ENCODE data around the gene LIPC. TPM values are rescaled to one million over a fixed set of nuclear protein-coding genes. Genes with fewer than 3 reads are reported as not detected.
A peak's percentile ranks its signal among the peaks of the same experiment; 100 is the strongest.

The LIPC gene
- total and polyA plus RNA-seq, 9 of the 15 experiments (the other 6 are each of a cell fraction or from before 2014, with no cell fraction given): 0.07 to 0.41 (median 0.11) TPM; not detected in 2

GRCh38 chr15:58515807-58516206 is 84.0 kb downstream of the LIPC start (continued):
- TF ChIP-seq ZNF592 (IDR thresholded peaks at IDR 0.05): peak; percentile 82
- TF ChIP-seq ZC3H11A (IDR thresholded peaks at IDR 0.05; ENCODE audit: low read depth, low read length): no peak
- no peak for TF ChIP-seq FIP1L1 (IDR thresholded peaks at IDR 0.05; ENCODE audit: low read depth, low read length, poor library complexity, severe bottlenecking)
- TF ChIP-seq ZNF699 (CRISPR knock-in tag; IDR thresholded peaks at IDR 0.05; ENCODE audit: insufficient replicate concordance): no peak
- TF ChIP-seq JUNB (CRISPR knock-in tag; conservative IDR thresholded peaks at IDR 0.05): no peak
- no peak for TF ChIP-seq RBM22 (IDR thresholded peaks at IDR 0.05; ENCODE audit: low read depth, low read length, poor library complexity, severe bottlenecking)
- TF ChIP-seq HDAC8 (tag; IDR thresholded peaks at IDR 0.05): no peak
- TF ChIP-seq HNRNPL (IDR thresholded peaks at IDR 0.05; ENCODE audit: low read depth, low read length): no peak
- TF ChIP-seq JUN (IDR thresholded peaks at IDR 0.05; ENCODE audit: borderline replicate concordance, low read depth, low read length): peak; percentile 59; the same call in 1 of the 2 replicates
- TF ChIP-seq JUN (CRISPR knock-in tag; IDR thresholded peaks at IDR 0.05; ENCODE audit: borderline replicate concordance): no peak; the same call in 1 of the 2 replicates
- no peak for TF ChIP-seq TEAD1 (CRISPR knock-in tag; IDR thresholded peaks at IDR 0.05)
- peak; percentile 83 for TF ChIP-seq ATF7 (IDR thresholded peaks at IDR 0.05)
- TF ChIP-seq BACH1 (tag; IDR thresholded peaks at IDR 0.05): no peak; the same call in 1 of the 2 replicates
- no peak for TF ChIP-seq RBFOX2 (IDR thresholded peaks at IDR 0.05; ENCODE audit: low read depth, low read length)
- TF ChIP-seq THRA (IDR thresholded peaks at IDR 0.05): no peak
- 0 out of 2 replicates have a peak, but pooled peaks have one; percentile 17 for TF ChIP-seq CTBP1 (IDR thresholded peaks at IDR 0.05; ENCODE audit: borderline replicate concordance)
- TF ChIP-seq POLR3G (IDR thresholded peaks at IDR 0.05; ENCODE audit: extremely low read depth, insufficient read length, insufficient replicate concordance): no peak
- TF ChIP-seq PHB2 (IDR thresholded peaks at IDR 0.05; ENCODE audit: low read depth): no peak
- TF ChIP-seq TARDBP (IDR thresholded peaks at IDR 0.05): no peak
- TF ChIP-seq POLR2AphosphoS5 (IDR thresholded peaks at IDR 0.05; ENCODE audit: control insufficient read depth, insufficient read depth, low read depth, low read length): no peak
- no peak for TF ChIP-seq ILK (tag; IDR thresholded peaks at IDR 0.05; ENCODE audit: borderline replicate concordance, low read depth)
- no peak for TF ChIP-seq ELF2 (CRISPR knock-in tag; IDR thresholded peaks at IDR 0.05)
- TF ChIP-seq MECOM (CRISPR knock-in tag; IDR thresholded peaks at IDR 0.05): no peak
- TF ChIP-seq ZNF408 (CRISPR knock-in tag; IDR thresholded peaks at IDR 0.05; ENCODE audit: low read depth): no peak
- TF ChIP-seq NR2C2 (CRISPR knock-in tag; IDR thresholded peaks at IDR 0.05): no peak
- 0 out of 2 replicates have a peak, but pooled peaks have one; percentile 22 for TF ChIP-seq NR2C2 (tag; IDR thresholded peaks at IDR 0.05)
